ENCODE data around the gene RTN4RL1. TPM values are rescaled to one million over a fixed set of nuclear protein-coding genes. Genes with fewer than 3 reads are reported as not detected.

The RTN4RL1 gene
- total RNA-seq, 1 donor from 2014 or later: not detected

GRCh38 chr17:2070241-2071023 lies 45.3 kb upstream of the RTN4RL1 start:
- no peak overlapping the region for H3K27ac Mint-ChIP-seq (ENCODE audit: unreplicated experiment)
- no peaks in the 10 kb centered on the region for H3K9me3 Mint-ChIP-seq (ENCODE audit: unreplicated experiment)
- no peak overlapping the region for H3K4me3 Mint-ChIP-seq (ENCODE audit: unreplicated experiment)
- no peak for DNase-seq (ENCODE audit: low spot score)
- H3K27me3 Mint-ChIP-seq (ENCODE audit: unreplicated experiment): peaks cover 5% of the 10 kb centered on the region
- TF ChIP-seq CTCF (IDR thresholded peaks at IDR 0.05; ENCODE audit: unreplicated experiment): no peak
- H3K36me3 Mint-ChIP-seq (ENCODE audit: low read depth, unreplicated experiment): peaks cover 18% of the 10 kb centered on the region
- peaks cover 42% of the 10 kb centered on the region for H3K4me1 Mint-ChIP-seq (ENCODE audit: unreplicated experiment)

- DNase-seq (ENCODE audit: low spot score): no peak
- H3K36me3 Mint-ChIP-seq (ENCODE audit: low read depth, unreplicated experiment): peaks cover 32% of the 10 kb centered on the region
- no peak for TF ChIP-seq CTCF (IDR thresholded peaks at IDR 0.05; ENCODE audit: unreplicated experiment)
- H3K27ac Mint-ChIP-seq (ENCODE audit: unreplicated experiment): no peak overlapping the region
- H3K9me3 Mint-ChIP-seq (ENCODE audit: unreplicated experiment): no peaks in the 10 kb centered on the region
- H3K4me3 Mint-ChIP-seq (ENCODE audit: unreplicated experiment): no peak overlapping the region
- H3K4me1 Mint-ChIP-seq (ENCODE audit: unreplicated experiment): peaks cover 56% of the 10 kb centered on the region
- H3K27me3 Mint-ChIP-seq (ENCODE audit: unreplicated experiment): peaks cover 12% of the 10 kb centered on the region
Measured at GRCh38 chr17:2068519-2069051, 43.5 kb upstream of the RTN4RL1 start.

- TF ChIP-seq CTCF (IDR thresholded peaks at IDR 0.05; ENCODE audit: unreplicated experiment): no peak
- peaks cover 61% of the 10 kb centered on the region for H3K4me1 Mint-ChIP-seq (ENCODE audit: unreplicated experiment)
- H3K36me3 Mint-ChIP-seq (ENCODE audit: low read depth, unreplicated experiment): peaks cover 32% of the 10 kb centered on the region
- H3K9me3 Mint-ChIP-seq (ENCODE audit: unreplicated experiment): no peaks in the 10 kb centered on the region
- H3K27me3 Mint-ChIP-seq (ENCODE audit: unreplicated experiment): peaks cover 12% of the 10 kb centered on the region
- no peak for DNase-seq (ENCODE audit: low spot score)
- H3K4me3 Mint-ChIP-seq (ENCODE audit: unreplicated experiment): no peak overlapping the region
- H3K27ac Mint-ChIP-seq (ENCODE audit: unreplicated experiment): no peak overlapping the region
Measured at GRCh38 chr17:2068031-2068518, 42.9 kb upstream of the RTN4RL1 start.

- H3K9me3 Mint-ChIP-seq (ENCODE audit: unreplicated experiment): no peaks in the 10 kb centered on the region
- H3K4me1 Mint-ChIP-seq (ENCODE audit: unreplicated experiment): peaks cover 65% of the 10 kb centered on the region
- DNase-seq (ENCODE audit: low spot score): no peak
- peaks cover 32% of the 10 kb centered on the region for H3K36me3 Mint-ChIP-seq (ENCODE audit: low read depth, unreplicated experiment)
- H3K27ac Mint-ChIP-seq (ENCODE audit: unreplicated experiment): no peak overlapping the region
- H3K4me3 Mint-ChIP-seq (ENCODE audit: unreplicated experiment): no peak overlapping the region
- no peak for TF ChIP-seq CTCF (IDR thresholded peaks at IDR 0.05; ENCODE audit: unreplicated experiment)
- peaks cover 11% of the 10 kb centered on the region for H3K27me3 Mint-ChIP-seq (ENCODE audit: unreplicated experiment)
Measured at GRCh38 chr17:2067608-2068024, 42.5 kb upstream of the RTN4RL1 start.

- no peak overlapping the region for H3K27ac Mint-ChIP-seq (ENCODE audit: unreplicated experiment)
- no peaks in the 10 kb centered on the region for H3K9me3 Mint-ChIP-seq (ENCODE audit: unreplicated experiment)
- H3K4me3 Mint-ChIP-seq (ENCODE audit: unreplicated experiment): no peak overlapping the region
- H3K27me3 Mint-ChIP-seq (ENCODE audit: unreplicated experiment): peaks cover 16% of the 10 kb centered on the region
- H3K36me3 Mint-ChIP-seq (ENCODE audit: low read depth, unreplicated experiment): peaks cover 37% of the 10 kb centered on the region
- peaks cover 70% of the 10 kb centered on the region for H3K4me1 Mint-ChIP-seq (ENCODE audit: unreplicated experiment)
- no peak for TF ChIP-seq CTCF (IDR thresholded peaks at IDR 0.05; ENCODE audit: unreplicated experiment)
- no peak for DNase-seq (ENCODE audit: low spot score)
Measured at GRCh38 chr17:2067048-2067561, 42.0 kb upstream of the RTN4RL1 start.

All from endothelial cell (in vitro differentiated cells).